WERI-Rb-1 (cell line): ENCODE measurements around the gene SIPA1L2.

ENCODE experiments used
- DNase-seq: peaks from one replicate; pipeline ENCODE4 v3.0.0-alpha.2; 2020
- H3K27ac ChIP-seq: fragments of 250-450 bp; sonication (Bioruptor Pico); 2 replicates; pipeline ENCODE4 v1.5.1; 2020; ENCODE audit warnings: mild to moderate bottlenecking, moderate library complexity
- H3K27me3 ChIP-seq: fragments of 250-450 bp; sonication (Bioruptor Pico); 2 replicates; pipeline ENCODE4 v1.5.1; 2021; ENCODE audit warnings: mild to moderate bottlenecking, low read depth, moderate library complexity; ENCODE audit not compliant: insufficient read depth, severe bottlenecking
- H3K36me3 ChIP-seq: fragments of 250-450 bp; sonication (Bioruptor Pico); 2 replicates; pipeline ENCODE4 v1.5.1; 2020; ENCODE audit warnings: mild to moderate bottlenecking, moderate library complexity
- H3K4me3 ChIP-seq: 2 replicates; pipeline ENCODE4 v1.5.1; 2011; ENCODE audit warnings: low read depth, mild to moderate bottlenecking, control low read depth, low read length
- H3K9me3 ChIP-seq: fragments of 250-450 bp; sonication (Bioruptor Pico); 2 replicates; pipeline ENCODE4 v1.5.1; 2021; ENCODE audit warnings: mild to moderate bottlenecking, moderate library complexity; ENCODE audit not compliant: severe bottlenecking
- CTCF ChIP-seq: IDR thresholded peaks from 2 replicates; pipeline ENCODE4 v1.5.1; 2011; ENCODE audit warnings: low read depth, mild to moderate bottlenecking, control low read depth, inconsistent platforms, low read length

SIPA1L2 gene

GRCh38 chr1:232662910-232663309 is 33.0 kb upstream of the SIPA1L2 start:
- no peak for DNase-seq
- Histone ChIP-seq H3K4me3 (no peak overlapping the region), H3K36me3 (no peaks in the 10 kb centered on the region), H3K27ac (no peak overlapping the region), H3K9me3 (no peaks in the 10 kb centered on the region), H3K27me3 (no peaks in the 10 kb centered on the region)
- TF ChIP-seq CTCF: no peak

- no peak overlapping the region for H3K27ac ChIP-seq
- H3K9me3 ChIP-seq: no peaks in the 10 kb centered on the region
- no peak overlapping the region for H3K4me3 ChIP-seq
- TF ChIP-seq CTCF: no peak
- H3K27me3 ChIP-seq: no peaks in the 10 kb centered on the region
- no peak for DNase-seq
- no peaks in the 10 kb centered on the region for H3K36me3 ChIP-seq
Measured at GRCh38 chr1:232658386-232658785, 28.5 kb upstream of the SIPA1L2 start.

DNA sequence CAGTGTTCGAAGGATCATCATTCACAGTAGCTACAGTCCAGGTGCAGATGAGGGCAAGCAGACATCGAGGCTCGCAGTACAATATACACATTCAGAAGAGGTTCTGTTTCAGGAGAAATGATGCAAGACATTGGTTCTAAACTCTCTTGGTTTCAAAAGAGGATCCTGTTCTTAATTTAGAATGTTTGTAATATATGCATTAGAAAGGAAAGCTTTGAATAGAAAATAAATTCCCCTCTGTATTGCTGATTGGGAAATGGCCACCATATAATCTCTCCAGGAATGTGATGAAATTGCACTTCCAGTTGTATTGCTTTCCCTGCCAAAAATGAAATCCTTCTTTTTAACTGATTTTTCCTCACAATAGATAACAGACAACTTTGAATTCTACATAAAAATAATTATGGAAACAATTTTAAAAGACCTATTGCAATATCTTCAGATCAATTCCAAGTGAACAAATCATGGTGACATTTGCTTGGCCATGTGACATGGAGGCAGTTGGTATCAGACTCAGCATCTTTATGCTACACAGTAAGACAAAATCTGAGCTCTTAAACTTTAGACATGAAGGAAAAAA is 27.6 kb upstream of the SIPA1L2 start:
- Histone ChIP-seq H3K27ac (no peak overlapping the region), H3K27me3 (no peaks in the 10 kb centered on the region), H3K9me3 (no peaks in the 10 kb centered on the region), H3K4me3 (no peak overlapping the region), H3K36me3 (no peaks in the 10 kb centered on the region)
- DNase-seq: no peak
- no peak for TF ChIP-seq CTCF

GRCh38 chr1:232655746-232656085 is 25.8 kb upstream of the SIPA1L2 start:
- no peak for DNase-seq
- TF ChIP-seq CTCF: no peak
- H3K27ac ChIP-seq: no peak overlapping the region
- H3K9me3 ChIP-seq: no peaks in the 10 kb centered on the region
- no peaks in the 10 kb centered on the region for H3K27me3 ChIP-seq
- H3K4me3 ChIP-seq: no peak overlapping the region
- H3K36me3 ChIP-seq: no peaks in the 10 kb centered on the region

DNA sequence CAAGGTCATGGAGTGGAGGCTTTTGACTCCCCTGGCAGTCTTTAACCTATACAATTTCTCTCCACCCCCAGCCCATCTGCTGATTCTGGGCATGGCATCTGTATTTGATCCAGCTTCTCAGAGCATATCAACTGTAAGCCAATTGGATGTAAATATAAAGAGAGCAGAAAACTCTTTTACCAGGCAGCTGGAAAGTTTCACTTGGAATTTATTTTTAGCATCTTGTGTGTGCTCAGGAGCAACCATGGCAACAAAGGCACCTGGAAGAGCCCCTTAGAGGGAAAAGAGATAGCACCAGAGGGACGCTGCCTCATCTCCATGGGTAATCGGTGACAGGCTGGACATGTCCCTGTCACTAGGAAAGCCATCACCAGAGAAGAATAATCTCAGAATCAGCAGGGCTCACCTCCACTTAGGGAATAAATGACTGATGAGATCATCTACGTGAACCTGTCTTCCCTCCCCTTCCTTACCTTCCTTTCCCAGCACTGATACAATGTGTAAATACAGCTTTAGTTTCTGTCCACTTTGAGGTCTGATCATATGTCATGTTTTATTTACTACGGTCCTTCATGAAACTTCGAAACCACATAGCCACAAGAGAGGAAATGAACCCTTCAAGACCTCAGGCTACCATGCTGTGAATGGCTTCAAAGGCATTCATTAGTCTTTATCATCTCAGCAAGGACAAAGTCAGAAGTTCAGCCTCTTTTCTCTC is 25.3 kb upstream of the SIPA1L2 start:
- no peaks in the 10 kb centered on the region for H3K36me3 ChIP-seq
- no peak for DNase-seq

More for the DNA sequence above, 25.3 kb upstream of the SIPA1L2 start:
- no peaks in the 10 kb centered on the region for H3K27me3 ChIP-seq
- H3K9me3 ChIP-seq: no peaks in the 10 kb centered on the region
- TF ChIP-seq CTCF: no peak
- no peak overlapping the region for H3K4me3 ChIP-seq
- no peak overlapping the region for H3K27ac ChIP-seq
